HG03135 (cell line): ENCODE data around the gene NOCT.
"Not testable (repeated sequence)": the region's sequence is repeated elsewhere in the genome, so short reads cannot be mapped to it uniquely, and the experiment has no call there.

Experiments used
- ATAC-seq: cut with Tn5 transposase; IDR thresholded peaks from one replicate; pipeline ENCODE4 v1.9.1; 2021; ENCODE audit warnings: mild to moderate bottlenecking, moderate library complexity; ENCODE audit not compliant: unreplicated experiment

NOCT gene

GRCh38 chr4:139009702-139010101 is 5.9 kb upstream of the NOCT start:
- ATAC-seq = no peak

GRCh38 chr4:139011225-139011950 is 4.2 kb upstream of the NOCT start:
- ATAC-seq = no peak

- ATAC-seq = peak; percentile 16
These were observed 961 bp upstream of the NOCT start for GRCh38 chr4:139014371-139015268.

- peak; percentile 40 for ATAC-seq
These were observed 429 bp downstream of the NOCT start for GRCh38 chr4:139015948-139016471.

GRCh38 chr4:139017861-139018260 is 2.3 kb downstream of the NOCT start:
- ATAC-seq = no peak

- no peak for ATAC-seq
These were observed 2.9 kb downstream of the NOCT start for GRCh38 chr4:139018501-139018900.

GRCh38 chr4:139018971-139019758 is 3.6 kb downstream of the NOCT start:
- ATAC-seq = no peak

GRCh38 chr4:139020384-139020783 is 4.8 kb downstream of the NOCT start:
- ATAC-seq = no peak

GRCh38 chr4:139021071-139021470 is 5.5 kb downstream of the NOCT start:
- not testable (repeated sequence) for ATAC-seq

- no peak for ATAC-seq
These were observed 7.3 kb downstream of the NOCT start for GRCh38 chr4:139022835-139023234.

GRCh38 chr4:139024686-139025085 is 9.1 kb downstream of the NOCT start:
- ATAC-seq = no peak

GRCh38 chr4:139025841-139026240 is 10.3 kb downstream of the NOCT start:
- no peak for ATAC-seq

- ATAC-seq = no peak
These were observed 12.2 kb downstream of the NOCT start for GRCh38 chr4:139027776-139028175.

- no peak for ATAC-seq
These were observed 12.6 kb downstream of the NOCT start for GRCh38 chr4:139028191-139028661.

GRCh38 chr4:139029866-139030363 is 14.3 kb downstream of the NOCT start:
- not testable (repeated sequence) for ATAC-seq

GRCh38 chr4:139030614-139031235 is 15.1 kb downstream of the NOCT start:
- peak; percentile 82 for ATAC-seq

GRCh38 chr4:139035650-139036049 is 20.1 kb downstream of the NOCT start:
- no peak for ATAC-seq

- no peak for ATAC-seq
These were observed 21.3 kb downstream of the NOCT start for GRCh38 chr4:139036885-139037284.

- no peak for ATAC-seq
These were observed 23.4 kb downstream of the NOCT start for GRCh38 chr4:139038874-139039443.

- ATAC-seq = no peak
These were observed 27.4 kb downstream of the NOCT start for GRCh38 chr4:139042981-139043460.
